DLD1 (cell line): ENCODE data around the gene NOTCH2NLA.
"Not testable (repeated sequence)": the region's sequence is repeated elsewhere in the genome, so short reads cannot be mapped to it uniquely, and the experiment has no call there.

Source experiments
- in situ Hi-C: cut with HindIII; loops from 2 replicates; pipeline ENCODE4 v1.10.0; 2017; ENCODE audit warnings: low sequenced_read_pairs

The NOTCH2NLA gene

DNA sequence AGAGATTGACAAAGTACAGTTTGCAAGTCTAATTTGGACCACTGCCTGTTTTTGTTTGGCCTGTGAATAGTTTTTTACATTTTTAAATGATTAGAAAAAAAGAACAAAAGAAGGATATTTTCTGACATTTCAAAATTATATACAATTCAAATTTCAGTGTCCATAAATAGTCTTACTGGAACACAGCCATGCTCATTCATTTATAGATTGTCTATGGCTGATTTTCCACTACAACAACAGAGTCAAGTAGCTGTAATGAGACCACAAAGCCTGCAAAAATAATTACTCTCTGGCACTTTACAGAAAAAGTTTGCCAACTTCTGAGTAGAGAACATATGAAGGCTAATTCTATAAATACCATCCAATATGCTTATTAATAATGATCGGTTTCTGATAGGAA lies 61.1 kb downstream of the NOTCH2NLA start:
- in situ Hi-C loops: not testable (repeated sequence)

DNA sequence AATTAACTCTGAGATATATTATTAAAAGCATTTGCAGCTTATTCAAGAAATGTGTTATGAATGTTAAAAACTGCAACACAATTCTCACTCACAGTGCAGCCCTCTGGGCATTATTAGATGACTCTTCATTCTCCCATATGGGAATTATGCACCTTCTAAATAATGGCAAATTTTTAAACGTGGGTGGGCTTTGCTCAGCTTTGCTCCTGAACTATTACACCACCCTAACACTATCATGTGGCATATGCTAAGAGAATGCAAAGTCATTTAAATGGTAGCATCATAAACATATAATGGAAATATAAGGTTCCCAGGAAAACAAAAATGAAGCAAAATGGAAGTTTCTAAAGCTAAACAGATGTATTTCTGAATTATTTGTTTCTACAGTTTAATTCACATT lies 61.5 kb downstream of the NOTCH2NLA start:
- in situ Hi-C loops: not testable (repeated sequence)

GRCh38 chr1:146144465-146144864 lies 84.4 kb downstream of the NOTCH2NLA start, which contains the start of gene NBPF10:
TSS of gene NBPF10 (minus strand) at chr1:146144804. CDS start at chr1:146144769, 35 bp downstream.
- in situ Hi-C loops: not testable (repeated sequence)
